Measurements from ENCODE around the gene PWWP2A.
"Not testable (repeated sequence)": the region's sequence is repeated elsewhere in the genome, so short reads cannot be mapped to it uniquely, and the experiment has no call there.

PWWP2A gene, protein sequence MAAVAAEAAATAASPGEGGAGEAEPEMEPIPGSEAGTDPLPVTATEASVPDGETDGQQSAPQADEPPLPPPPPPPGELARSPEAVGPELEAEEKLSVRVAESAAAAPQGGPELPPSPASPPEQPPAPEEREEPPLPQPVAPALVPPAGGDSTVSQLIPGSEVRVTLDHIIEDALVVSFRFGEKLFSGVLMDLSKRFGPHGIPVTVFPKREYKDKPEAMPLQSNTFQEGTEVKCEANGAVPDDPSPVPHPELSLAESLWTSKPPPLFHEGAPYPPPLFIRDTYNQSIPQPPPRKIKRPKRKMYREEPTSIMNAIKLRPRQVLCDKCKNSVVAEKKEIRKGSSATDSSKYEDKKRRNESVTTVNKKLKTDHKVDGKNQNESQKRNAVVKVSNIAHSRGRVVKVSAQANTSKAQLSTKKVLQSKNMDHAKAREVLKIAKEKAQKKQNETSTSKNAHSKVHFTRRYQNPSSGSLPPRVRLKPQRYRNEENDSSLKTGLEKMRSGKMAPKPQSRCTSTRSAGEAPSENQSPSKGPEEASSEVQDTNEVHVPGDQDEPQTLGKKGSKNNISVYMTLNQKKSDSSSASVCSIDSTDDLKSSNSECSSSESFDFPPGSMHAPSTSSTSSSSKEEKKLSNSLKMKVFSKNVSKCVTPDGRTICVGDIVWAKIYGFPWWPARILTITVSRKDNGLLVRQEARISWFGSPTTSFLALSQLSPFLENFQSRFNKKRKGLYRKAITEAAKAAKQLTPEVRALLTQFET

DNA sequence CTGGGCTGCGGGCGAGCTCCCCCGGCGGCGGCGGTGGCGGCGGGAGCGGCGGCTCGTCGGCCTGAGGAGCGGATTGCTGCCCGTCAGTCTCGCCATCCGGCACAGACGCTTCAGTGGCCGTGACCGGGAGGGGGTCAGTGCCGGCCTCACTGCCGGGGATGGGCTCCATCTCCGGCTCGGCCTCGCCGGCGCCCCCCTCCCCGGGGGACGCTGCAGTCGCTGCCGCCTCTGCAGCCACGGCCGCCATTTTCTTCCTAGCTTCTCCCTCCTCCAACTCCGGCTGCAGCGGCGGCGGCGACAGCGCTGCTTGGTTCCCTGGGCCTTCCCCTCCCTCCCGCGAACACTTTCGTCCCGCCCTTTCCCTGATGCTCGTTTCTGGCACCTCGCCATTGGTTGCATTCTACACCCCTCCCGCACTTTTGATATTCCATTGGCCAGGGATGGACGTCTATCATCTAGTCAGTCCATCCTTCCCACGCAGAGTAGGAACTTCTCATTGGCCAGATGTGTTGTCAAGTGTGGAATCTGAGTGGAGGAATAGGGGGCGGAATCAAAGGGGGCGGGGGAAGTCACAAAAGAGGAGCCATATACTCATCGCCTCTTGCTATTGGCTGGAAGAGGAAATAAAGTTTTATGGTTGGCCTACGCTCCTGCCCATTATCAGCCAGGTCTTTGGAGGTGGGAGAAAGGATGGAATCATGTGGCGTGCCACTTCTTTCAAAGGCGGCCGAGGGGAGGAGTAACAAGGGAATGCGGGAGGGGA is at the start of gene PWWP2A:
Gene PWWP2A, minus strand, starts transcription at position 309 of the 763 bp plus-strand sequence. Its CDS starts 62 bp downstream, at position 247.
- peak; percentile 99 for FAIRE-seq

DNA sequence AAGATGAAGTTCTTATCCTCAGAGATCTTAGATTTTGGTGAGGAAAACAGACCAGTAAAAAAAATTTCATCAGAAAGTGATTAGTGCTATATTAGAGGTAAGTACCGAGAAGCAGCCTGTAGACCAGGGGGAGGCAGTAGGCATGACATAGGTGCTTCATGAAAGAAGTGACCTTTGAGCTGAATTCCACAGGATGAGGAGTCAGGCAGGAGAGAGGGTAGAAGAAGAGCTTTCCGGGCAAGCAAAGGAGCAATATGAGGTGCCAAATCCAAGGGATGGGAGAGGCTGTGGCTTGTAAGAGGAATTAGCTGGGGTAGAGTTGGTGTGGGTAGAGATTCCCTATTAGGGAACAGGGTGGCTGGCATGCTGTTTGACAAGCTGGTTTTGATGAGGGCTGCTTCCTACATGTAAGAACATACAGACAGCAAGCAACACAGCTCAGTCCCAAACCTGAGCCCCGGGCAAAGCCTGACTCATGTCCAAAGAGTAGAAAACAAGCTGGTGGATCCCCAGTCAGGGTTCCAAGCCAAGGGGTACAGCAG is 48.4 kb upstream of the PWWP2A start:
- no peak for FAIRE-seq

DNA sequence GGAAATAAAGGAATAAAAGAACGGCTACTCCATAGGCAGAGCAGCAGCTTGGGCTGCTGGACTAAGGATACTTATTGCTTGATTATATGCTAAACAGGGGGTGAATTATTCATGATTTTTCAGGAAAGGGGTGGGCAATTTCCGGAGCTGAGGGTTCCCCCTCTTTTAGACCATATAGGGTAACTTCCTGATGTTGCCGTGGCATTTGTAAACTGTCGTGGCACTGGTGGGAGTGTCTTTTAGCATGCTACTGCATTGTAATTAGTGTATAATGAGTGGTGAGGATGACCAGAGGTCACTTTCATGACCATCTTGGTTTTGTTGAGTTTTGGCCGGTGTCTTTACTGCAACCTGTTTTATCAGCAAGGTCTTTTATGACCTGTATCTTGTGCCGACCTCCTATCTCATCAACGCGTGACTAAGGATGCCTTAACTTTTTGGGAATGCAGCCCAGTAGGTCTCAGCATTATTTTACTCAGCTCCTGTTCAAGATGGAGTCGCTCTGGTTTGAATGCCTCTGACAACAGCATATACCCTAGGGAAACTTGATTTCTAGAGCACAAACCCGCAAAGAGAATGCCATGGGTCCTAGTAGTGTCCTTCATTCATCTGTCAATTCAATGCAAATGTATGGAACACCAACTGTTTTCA is 47.8 kb upstream of the PWWP2A start:
- FAIRE-seq, result no peak

DNA sequence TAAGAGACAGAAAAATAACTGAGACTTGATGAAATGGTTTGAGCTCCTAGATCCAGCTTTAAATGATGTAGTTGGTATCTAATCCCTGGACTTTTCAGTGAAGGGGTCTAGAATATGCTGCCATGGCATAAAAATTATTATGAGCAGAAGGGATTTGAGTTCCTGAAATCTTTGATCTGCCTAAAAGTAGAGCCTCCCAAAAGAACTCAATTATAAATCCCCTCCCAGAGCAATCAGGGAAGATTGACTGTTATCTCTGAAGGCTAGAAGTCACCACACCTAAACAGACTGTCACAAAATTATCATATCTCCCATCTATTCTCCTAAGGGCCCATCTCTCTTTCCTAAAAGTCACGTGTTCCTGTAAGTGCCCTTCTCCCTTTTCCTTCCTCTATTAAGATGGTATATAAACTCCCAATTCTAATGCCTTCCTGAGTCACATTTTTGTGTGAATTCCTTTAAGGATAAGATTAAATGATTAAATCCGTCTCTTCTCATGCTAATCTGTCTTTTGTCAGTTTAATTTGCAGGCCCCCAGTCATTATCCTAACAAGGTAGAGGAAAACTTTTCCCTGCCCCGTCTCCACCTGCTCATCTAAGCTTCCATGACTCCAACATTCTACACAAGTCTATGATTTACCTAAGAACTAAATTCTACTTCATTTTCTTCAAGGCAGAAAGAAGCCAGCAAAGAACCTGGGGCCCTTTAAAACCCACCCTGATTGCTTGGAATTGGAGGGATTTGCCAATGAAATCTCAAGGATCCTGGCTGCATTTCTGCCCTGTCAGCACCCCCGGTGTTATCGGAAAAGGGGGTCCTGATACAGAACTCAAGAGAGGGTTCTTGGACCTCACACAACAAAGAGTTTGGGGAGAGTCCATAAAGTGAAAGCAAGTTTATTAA is 47.1 kb upstream of the PWWP2A start:
- no peak for FAIRE-seq

DNA sequence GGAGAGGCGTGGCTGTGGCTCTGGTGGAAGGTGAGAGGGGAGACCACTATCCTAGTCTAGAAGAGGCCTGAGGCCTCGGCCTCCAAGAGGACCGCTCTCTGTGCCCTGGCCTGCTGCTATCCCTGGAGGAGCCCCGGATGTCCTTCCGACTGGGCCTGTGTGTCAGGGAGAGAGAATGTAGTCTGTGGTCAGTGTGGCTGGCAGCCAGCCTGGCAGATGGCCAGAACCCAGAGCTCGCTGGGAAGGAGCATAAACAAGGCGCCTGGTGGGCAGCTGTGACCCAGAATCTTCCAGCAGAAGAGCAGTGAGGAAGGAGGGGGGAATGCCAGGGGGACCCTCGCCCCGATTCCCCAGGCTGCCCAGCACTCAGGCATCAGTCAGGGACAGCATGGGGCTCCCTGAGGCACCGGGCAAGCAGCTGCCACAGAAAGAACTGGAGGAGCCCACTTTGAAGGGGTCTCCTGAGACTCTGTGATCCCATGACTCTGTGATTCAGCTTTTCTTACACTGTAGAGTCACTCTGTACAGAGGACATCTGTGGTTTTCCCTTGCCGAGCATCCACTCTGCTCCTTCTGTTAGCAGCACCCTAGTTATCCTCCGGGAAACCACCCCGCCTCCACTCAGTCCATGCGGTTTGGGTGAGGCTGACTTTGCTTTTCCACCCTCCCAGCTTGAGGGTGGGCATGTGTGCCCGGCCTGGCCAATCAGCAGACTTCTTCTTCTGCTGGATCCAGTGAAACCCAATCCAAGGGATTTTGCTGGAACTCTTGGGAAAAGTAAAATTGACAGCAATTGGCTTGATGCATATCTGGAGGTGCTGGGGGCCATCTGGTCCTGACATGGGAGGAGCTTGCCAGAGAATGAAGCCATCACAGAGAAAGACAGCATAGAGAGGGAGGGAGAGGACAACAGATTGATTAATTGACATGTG is 46.2 kb upstream of the PWWP2A start:
- FAIRE-seq, result no peak

DNA sequence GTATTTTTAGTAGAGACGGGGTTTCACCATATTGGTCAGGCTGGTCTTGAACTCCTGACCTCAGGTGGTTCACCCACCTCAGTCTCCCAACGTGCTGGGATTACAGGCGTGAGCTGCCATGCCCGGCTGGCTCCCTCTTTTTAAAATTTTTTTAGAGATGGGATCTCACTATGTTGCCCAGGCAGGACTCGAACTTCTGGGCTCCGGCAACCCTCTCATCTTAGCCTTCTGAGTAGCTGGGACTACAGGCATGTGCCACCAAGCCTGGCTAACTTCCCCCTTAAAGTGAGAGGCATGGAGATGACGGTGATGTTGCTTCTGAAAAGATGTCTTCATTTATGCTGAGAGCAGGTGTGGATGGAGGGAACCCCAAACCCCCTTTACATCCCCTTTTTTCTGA is 43.7 kb upstream of the PWWP2A start:
- FAIRE-seq, result no peak

DNA sequence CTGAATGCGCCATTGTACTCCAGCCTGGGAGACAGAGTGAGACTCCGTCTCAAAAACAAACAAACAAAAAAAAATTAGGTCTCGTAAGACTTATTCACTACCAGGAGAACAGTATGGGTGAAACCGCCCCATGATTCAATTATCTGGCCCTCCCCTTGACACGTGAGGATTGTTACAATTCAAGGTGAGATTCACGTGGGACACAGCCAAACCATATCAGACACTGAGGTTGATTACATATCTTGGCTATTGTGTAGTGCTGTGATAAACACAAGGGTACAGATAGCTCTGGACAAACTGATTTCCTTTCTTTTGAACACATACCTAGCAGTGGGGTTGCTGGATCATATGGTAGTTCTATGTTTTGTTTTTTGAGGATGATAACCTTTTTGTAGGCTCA is 42.4 kb upstream of the PWWP2A start:
- no peak for FAIRE-seq

DNA sequence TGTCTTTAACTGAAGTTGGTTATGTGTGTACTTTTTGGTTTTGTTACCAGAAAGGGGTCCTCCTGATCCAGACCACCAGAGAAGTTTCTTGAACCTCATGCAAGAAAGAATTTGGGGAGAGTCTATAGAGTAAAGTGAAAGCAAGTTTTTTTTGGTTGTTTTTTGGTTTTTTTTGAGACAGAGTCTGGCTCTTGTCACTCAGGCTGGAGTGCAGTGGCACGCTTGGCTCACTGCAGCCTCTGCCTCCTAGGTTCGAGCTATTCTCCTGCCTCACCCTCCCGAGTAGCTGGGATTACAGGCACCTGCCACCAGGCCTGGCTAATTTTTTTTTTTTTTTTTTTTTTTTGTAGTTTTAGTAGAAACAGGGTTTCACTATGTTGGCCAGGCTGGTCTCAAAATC is 41.6 kb upstream of the PWWP2A start:
- FAIRE-seq, result not testable (repeated sequence)

DNA sequence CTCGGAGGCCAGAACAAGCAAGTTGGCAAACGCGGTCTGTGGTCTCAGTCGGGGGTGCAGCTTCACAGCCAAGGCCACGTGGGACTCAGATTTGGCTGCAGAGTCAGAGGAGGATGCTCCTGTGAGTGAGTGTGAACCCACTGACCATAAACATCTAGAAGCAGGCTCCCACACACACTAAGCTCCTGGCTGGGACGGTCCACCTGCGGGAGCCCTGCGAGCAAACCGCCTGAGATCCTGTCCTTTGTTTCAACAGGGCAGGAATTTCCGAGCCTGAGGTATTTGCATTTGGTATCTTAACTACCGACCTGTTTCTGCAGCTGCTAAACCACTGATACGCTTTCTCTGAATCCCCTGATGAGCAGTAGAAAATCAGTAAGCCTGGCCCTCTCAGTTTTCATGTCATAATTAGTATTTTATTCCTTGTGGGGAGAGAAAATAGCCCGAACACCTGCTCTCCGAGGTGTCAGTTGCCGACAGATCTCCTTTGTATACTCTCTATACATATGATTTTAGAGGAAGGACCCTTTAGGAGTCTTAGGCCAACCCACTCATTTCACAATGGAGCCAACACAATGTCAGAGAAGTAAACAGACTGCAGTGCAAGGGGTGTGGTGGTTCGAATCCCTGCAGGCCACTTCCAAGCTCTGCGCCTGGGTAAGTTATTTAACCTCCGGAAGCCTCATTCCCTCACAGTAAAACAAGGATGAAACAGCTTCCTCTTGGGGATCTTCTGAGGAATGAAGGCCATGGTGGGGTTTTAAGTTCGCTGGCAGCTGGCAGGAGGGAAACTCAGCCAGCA is 40.9 kb upstream of the PWWP2A start:
- FAIRE-seq, result no peak

DNA sequence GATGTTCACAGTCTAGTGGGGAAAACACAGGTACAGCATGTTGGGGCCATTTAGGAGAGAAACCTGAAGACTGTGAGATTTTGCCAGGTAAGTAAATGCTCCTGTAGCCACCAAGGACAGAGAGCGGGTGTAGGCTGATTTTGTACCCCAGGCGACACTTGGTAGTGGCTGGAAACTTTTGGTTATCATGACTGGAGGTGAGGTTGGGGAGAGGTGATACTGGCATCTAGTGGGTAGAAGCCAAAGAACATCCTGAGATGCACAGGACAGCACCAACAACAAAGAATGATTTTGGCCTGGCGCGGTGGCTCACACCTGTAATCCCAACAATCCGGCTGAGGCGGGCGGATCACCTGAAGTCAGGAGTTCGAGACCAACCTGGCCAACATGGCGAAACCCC is 38.8 kb upstream of the PWWP2A start:
- no peak for FAIRE-seq

DNA sequence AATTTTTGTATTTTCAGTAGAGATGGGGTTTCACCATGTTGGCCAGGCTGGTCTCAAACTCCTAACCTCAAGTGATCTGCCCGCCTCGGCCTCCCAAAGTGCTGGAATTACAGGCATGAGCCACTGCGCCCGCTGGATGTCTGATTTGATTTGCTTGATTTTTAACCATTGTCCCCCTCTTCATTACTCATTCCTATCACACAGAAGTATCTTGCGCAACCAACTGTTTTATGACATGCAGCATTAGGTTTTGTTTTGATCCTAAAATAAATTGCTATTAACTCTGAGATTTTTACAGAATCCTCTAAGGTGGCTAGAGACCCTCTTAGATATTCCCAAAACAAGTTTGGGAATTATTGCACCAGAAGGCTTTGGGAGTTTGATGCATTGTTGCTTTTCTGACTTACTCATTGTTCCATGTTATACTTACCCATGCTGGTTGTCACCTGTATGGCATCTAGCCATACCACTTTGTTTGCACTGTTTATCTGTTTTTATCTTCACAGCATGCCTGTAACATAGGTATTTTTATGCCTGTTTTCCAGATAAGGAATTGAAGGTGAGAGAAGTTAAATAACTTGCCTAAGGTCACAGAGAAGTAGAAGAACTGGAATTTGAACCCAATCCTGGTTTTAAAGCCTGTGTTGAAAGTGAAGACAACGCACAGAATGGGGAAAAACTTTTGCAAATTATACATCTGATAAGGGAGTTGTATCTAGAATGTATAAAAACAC is 35.9 kb upstream of the PWWP2A start:
- no peak for FAIRE-seq

DNA sequence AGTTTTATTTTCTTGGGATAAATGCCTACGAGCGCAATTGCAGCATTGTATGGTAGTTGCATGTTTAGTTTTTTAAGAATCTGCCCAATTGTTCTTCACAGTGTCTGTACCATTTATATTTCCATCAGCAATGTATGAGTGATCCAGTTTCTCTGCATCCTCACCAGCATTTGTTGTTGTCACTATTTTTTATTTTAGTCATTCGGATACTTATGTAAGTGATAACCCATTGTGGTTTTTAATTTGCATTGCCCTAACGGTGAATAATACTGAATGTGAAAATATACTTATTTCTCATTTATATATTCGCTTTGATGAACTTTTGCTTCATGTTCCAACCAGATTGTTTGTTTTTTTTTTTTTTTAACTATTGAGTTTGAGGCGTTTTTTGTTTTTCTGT is 33.7 kb upstream of the PWWP2A start:
- FAIRE-seq, result no peak

DNA sequence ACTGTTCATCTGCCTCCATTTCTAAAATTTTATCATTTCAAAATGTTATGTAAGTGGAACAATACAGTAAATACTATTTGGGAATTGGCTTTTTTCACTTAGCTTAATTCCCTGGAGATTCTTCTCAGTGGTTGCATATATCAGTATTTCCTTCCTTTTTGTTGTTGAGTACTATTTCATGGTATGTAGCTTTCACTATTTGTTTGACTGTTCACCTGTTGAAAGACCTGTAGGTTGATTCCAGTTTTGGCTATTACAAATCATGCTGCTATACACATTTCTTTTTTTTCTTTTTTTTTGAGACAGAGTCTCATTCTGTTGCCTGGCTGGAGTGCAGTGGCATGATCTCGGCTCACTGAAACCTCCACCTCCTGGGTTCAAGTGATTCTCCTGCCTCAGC is 33.0 kb upstream of the PWWP2A start:
- no peak for FAIRE-seq

DNA sequence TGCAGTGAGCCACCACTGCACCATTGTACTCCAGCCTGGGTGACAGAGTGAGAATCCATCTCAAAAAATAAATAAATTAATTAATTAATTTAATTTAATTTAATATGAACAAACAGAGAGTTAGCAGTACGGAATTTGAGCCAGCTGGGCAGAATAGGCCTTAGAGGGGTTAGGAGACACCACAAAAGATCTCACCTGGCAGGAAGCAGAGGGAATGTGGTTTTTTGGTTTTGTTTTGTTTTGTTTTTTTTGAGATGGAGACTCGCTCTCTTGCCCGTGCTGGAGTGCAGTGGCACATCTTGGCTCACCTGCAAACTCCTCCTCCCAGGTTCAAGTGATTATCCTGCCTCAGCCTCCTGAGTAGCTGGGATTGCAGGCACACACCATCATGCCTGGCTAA is 31.8 kb upstream of the PWWP2A start:
- no peak for FAIRE-seq

DNA sequence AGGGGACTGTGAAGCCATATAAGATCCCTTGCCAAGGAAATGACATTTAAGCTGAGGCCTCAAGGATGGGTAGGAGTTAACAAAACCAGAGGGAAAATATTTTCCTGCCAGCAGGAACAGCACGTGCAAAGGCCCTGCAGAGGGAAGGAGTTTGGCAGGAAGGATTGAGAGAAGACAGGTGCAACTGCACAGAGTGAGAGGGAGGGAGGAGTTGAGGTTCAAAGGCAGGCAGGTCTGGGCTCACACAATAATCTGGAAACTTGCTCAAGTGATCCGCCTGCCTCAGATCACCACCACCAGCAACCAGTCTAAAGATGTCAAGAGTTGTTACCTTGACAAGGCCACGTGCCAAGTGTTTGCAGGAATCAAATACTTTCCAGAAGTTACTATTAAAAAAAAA is 31.1 kb upstream of the PWWP2A start:
- FAIRE-seq, result no peak

DNA sequence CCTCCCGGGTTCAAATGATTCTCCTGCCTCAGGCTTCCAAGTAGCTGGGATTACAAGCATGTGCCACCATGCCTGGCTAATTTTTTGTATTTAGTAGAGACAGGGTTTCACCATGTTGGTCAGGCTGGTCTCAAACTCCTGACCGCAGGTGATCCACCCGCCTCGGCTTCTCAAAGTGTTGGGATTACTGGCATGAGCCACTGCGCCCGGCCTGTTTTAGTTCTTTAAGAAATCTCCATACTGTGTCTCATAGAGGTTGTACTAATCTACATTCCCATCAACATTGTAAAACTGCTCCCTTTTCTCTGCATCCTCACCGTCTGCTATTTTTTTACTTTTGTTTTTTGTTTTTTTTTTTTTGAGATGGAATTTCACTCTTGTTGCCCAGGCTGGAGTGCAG is 25.2 kb upstream of the PWWP2A start:
- FAIRE-seq, result not testable (repeated sequence)

DNA sequence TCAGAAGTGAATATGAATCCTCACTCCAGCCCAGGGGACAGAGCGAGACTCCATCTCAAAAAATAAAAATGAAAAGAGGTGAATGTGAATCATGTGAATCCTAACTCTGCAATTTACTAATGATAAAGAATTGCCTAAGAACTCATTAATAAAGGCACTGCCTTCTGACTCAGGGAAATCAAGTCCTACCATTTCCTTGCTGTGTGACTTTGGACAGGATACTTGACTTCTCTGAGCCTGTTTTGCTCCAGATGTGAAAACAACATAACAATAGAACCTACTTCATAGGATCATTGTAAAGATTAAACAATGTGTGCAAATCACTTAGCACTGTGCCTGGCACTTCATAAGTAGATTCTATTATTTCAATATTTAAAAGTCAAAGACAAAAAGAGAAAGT is 15.1 kb upstream of the PWWP2A start:
- no peak for FAIRE-seq

DNA sequence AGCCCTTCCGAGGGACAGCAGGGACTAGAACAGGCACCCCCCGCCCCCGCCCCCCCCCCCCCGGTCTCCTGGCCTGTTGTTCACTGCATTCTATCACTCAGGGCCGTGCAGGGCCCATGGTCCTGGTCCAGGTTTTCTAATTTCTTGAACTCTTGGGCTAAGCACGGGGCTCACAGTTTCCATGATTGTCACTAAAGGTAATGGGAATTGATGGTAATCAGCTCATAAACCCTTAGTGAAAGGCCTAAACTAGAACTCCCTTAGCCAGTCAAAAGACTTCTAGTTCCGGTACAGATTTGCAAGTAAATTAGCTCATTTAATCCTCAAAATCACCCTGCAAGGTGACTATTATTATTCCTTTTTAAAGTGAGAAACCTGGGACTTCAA is 14.7 kb upstream of the PWWP2A start:
- no peak for FAIRE-seq

All from TTC549 (cell line).